ENCODE results near the gene GNB5.
"Not testable (repeated sequence)": the region's sequence is repeated elsewhere in the genome, so short reads cannot be mapped to it uniquely, and the experiment has no call there.

GNB5 gene

GRCh38 chr15:52179278-52180195, 11.7 kb downstream of the GNB5 start:
- Histone ChIP-seq H3K9me3 (no peaks in the 10 kb centered on the region), H3K27me3 (no peaks in the 10 kb centered on the region), H3K27ac (peak overlapping the region; percentile 84 to 90), H3K36me3 (no peaks in the 10 kb centered on the region), H3K4me1 (peaks cover 0 to 10% (median 7%) of the 10 kb centered on the region in 4 donors), H3K4me3 (peak overlapping the region; percentile 75 to 85)
- intact Hi-C loops (cut with DNase I; ENCODE audit: low total_unique reads) = loop anchor here (5.0 kb wide), 1 partner anchor 1928 kb away; no protein-coding TSS in a partner anchor
- peak; percentile 82 to 90 for DNase-seq
- TF ChIP-seq, protein P1, sequence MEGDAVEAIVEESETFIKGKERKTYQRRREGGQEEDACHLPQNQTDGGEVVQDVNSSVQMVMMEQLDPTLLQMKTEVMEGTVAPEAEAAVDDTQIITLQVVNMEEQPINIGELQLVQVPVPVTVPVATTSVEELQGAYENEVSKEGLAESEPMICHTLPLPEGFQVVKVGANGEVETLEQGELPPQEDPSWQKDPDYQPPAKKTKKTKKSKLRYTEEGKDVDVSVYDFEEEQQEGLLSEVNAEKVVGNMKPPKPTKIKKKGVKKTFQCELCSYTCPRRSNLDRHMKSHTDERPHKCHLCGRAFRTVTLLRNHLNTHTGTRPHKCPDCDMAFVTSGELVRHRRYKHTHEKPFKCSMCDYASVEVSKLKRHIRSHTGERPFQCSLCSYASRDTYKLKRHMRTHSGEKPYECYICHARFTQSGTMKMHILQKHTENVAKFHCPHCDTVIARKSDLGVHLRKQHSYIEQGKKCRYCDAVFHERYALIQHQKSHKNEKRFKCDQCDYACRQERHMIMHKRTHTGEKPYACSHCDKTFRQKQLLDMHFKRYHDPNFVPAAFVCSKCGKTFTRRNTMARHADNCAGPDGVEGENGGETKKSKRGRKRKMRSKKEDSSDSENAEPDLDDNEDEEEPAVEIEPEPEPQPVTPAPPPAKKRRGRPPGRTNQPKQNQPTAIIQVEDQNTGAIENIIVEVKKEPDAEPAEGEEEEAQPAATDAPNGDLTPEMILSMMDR (IDR thresholded peaks at IDR 0.05) = peak in 1 of 2 experiments; percentile 15

GRCh38 chr15:52178765-52179164, 12.4 kb downstream of the GNB5 start:
- Histone ChIP-seq H3K27me3 (no peaks in the 10 kb centered on the region), H3K9me3 (no peaks in the 10 kb centered on the region), H3K4me3 (peak overlapping the region; percentile 75 to 85), H3K36me3 (no peaks in the 10 kb centered on the region), H3K27ac (peak overlapping the region; percentile 84 to 90), H3K4me1 (peaks cover 0 to 10% (median 7%) of the 10 kb centered on the region in 4 donors)
- TF ChIP-seq, protein P1 (IDR thresholded peaks at IDR 0.05) = no peak
- DNase-seq = no peak
- intact Hi-C loops (cut with DNase I; ENCODE audit: low total_unique reads) = no loop called here

- intact Hi-C loops (cut with DNase I; ENCODE audit: low total_unique reads) = no loop called here
- no peaks in the 10 kb centered on the region for H3K36me3 ChIP-seq
- H3K27ac ChIP-seq = no peak overlapping the region
- no peak overlapping the region for H3K4me3 ChIP-seq
- H3K4me1 ChIP-seq = no peaks in the 10 kb centered on the region
- no peaks in the 10 kb centered on the region for H3K9me3 ChIP-seq
- H3K27me3 ChIP-seq = no peaks in the 10 kb centered on the region
- no peak for DNase-seq
- TF ChIP-seq, protein P1 (IDR thresholded peaks at IDR 0.05) = no peak
These were observed 18.3 kb downstream of the GNB5 start for GRCh38 chr15:52172869-52173268.

- H3K27me3 ChIP-seq = no peaks in the 10 kb centered on the region
- no peaks in the 10 kb centered on the region for H3K9me3 ChIP-seq
- H3K4me3 ChIP-seq = no peak overlapping the region
- H3K4me1 ChIP-seq = no peaks in the 10 kb centered on the region
- intact Hi-C loops (cut with DNase I; ENCODE audit: low total_unique reads) = no loop called here
- no peaks in the 10 kb centered on the region for H3K36me3 ChIP-seq
- TF ChIP-seq, protein P1 (IDR thresholded peaks at IDR 0.05) = no peak
- DNase-seq = no peak
- no peak overlapping the region for H3K27ac ChIP-seq
These were observed 19.4 kb downstream of the GNB5 start for GRCh38 chr15:52171807-52172206.

- no peak for DNase-seq
- intact Hi-C loops (cut with DNase I; ENCODE audit: low total_unique reads) = no loop called here
- no peak overlapping the region for H3K27ac ChIP-seq
These were observed 19.8 kb downstream of the GNB5 start for GRCh38 chr15:52171386-52171785.

DNA sequence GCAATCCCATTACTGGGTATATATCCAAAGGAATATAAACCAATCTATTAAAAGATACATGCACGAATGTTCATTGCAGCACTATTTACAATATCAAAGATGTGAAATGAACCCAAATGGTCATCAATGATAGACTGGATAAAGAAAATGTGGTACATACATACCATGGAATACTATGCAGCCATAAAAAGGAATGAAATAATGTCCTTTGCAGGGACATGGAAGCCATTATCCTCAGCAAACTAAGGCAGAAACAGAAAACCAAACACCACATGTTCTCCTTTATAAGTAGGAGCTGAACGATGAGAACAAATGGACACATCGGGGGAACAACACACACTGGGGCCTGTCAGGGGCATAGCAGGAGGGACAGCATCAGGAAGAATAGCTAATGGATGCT, 21.0 kb downstream of the GNB5 start:
- H3K4me1 ChIP-seq; H3K27me3 ChIP-seq; intact Hi-C loops (cut with DNase I; ENCODE audit: low total_unique reads); H3K36me3 ChIP-seq; DNase-seq; H3K9me3 ChIP-seq; H3K4me3 ChIP-seq; H3K27ac ChIP-seq: not testable (repeated sequence)

More at GRCh38 chr15:52171386-52171785, 19.8 kb downstream of the GNB5 start:
- no peaks in the 10 kb centered on the region for H3K9me3 ChIP-seq
- no peaks in the 10 kb centered on the region for H3K27me3 ChIP-seq
- TF ChIP-seq, protein P1 (IDR thresholded peaks at IDR 0.05) = no peak
- no peak overlapping the region for H3K4me3 ChIP-seq
- no peaks in the 10 kb centered on the region for H3K4me1 ChIP-seq
- H3K36me3 ChIP-seq = no peaks in the 10 kb centered on the region

DNA sequence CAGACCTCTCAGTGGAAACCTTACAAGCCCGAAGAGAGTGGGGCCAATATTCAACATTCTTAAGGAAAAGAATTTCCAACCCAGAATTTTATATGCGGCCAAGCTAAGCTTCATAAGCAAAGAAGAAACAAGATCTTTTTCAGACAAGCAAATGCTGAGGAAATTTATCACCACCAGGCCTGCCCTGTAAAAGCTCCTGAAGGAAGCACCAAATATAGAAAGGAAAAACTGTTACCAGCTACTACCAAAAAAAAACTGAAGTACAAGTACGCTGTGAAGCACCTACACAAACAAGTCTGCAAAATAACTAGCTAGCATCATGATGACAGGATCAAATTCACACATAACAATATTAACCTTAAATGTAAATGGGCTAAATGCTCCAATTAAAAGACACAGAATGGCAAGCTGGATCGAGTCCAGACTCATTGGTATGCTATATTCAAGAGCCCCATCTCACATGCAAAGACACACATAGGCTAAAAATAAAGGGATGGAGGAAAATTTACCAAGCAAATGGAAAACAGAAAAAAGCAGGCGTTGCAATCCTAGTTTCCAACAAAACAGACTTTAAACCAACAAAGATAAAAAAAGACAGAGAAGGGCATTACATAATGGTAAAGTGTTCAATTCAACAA, 25.6 kb downstream of the GNB5 start:
- H3K4me1 ChIP-seq; H3K27ac ChIP-seq; H3K27me3 ChIP-seq; H3K4me3 ChIP-seq; intact Hi-C loops (cut with DNase I; ENCODE audit: low total_unique reads); H3K9me3 ChIP-seq; DNase-seq: not testable (repeated sequence)
- peaks cover 8 to 25% (median 15%) of the 10 kb centered on the region in 3 donors for H3K36me3 ChIP-seq
